ENCODE results near the gene CIP2A.

GRCh38 chr3:108554913-108555571 is 34.2 kb downstream of the CIP2A start:
- TF ChIP-seq POLR2A (IDR thresholded peaks at IDR 0.05) (no peak), CTCF (IDR thresholded peaks at IDR 0.05) (no peak), EP300 (IDR thresholded peaks at IDR 0.05) (no peak)
